ENCODE data around the gene ZNF432.
A peak's percentile ranks its signal among the peaks of the same experiment; 100 is the strongest.

GRCh38 chr19:52028027-52028779, 20.4 kb downstream of the ZNF432 start, which contains the start of gene ZNF614:
- TF ChIP-seq, protein P1, sequence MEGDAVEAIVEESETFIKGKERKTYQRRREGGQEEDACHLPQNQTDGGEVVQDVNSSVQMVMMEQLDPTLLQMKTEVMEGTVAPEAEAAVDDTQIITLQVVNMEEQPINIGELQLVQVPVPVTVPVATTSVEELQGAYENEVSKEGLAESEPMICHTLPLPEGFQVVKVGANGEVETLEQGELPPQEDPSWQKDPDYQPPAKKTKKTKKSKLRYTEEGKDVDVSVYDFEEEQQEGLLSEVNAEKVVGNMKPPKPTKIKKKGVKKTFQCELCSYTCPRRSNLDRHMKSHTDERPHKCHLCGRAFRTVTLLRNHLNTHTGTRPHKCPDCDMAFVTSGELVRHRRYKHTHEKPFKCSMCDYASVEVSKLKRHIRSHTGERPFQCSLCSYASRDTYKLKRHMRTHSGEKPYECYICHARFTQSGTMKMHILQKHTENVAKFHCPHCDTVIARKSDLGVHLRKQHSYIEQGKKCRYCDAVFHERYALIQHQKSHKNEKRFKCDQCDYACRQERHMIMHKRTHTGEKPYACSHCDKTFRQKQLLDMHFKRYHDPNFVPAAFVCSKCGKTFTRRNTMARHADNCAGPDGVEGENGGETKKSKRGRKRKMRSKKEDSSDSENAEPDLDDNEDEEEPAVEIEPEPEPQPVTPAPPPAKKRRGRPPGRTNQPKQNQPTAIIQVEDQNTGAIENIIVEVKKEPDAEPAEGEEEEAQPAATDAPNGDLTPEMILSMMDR (IDR thresholded peaks at IDR 0.05 in 4 of 5, conservative IDR thresholded peaks at IDR 0.05 in 1 of 5): no peak
- peak; percentile 17 to 41 for TF ChIP-seq POLR2A (IDR thresholded peaks at IDR 0.05)

All from gastrocnemius medialis (tissue), 4 donors.